Ishikawa (cell line): Measurements from ENCODE around the gene SLCO1B1.

ENCODE experiments used
- CEBPB ChIP-seq: IDR thresholded peaks from 2 replicates; pipeline ENCODE4 v1.6.1; 2012
- CREB1 ChIP-seq: IDR thresholded peaks from 2 replicates; pipeline ENCODE4 v1.6.1; 2012; ENCODE audit warnings: low read depth
- EGR1 ChIP-seq: IDR thresholded peaks from 2 replicates; pipeline ENCODE4 v1.6.1; 2012
- EP300 ChIP-seq: IDR thresholded peaks from 2 replicates; pipeline ENCODE4 v1.6.1; 2012; ENCODE audit warnings: borderline replicate concordance
- FOXM1 ChIP-seq: IDR thresholded peaks from 2 replicates; pipeline ENCODE4 v1.6.1; 2012; ENCODE audit warnings: low read depth, borderline replicate concordance
- NFIC ChIP-seq: IDR thresholded peaks from 2 replicates; pipeline ENCODE4 v1.6.1; 2012
- RAD21 ChIP-seq: IDR thresholded peaks from 2 replicates; pipeline ENCODE4 v1.6.1; 2012; ENCODE audit warnings: low read depth
- REST ChIP-seq: IDR thresholded peaks from 2 replicates; pipeline ENCODE4 v1.6.1; 2012; ENCODE audit warnings: low read depth, mild to moderate bottlenecking
- TAF1 ChIP-seq: IDR thresholded peaks from 2 replicates; pipeline ENCODE4 v1.6.1; 2012; ENCODE audit warnings: low read depth, mild to moderate bottlenecking
- TCF12 ChIP-seq: IDR thresholded peaks from 2 replicates; pipeline ENCODE4 v1.6.1; 2012; ENCODE audit warnings: low read depth
- USF1 ChIP-seq: IDR thresholded peaks from 2 replicates; pipeline ENCODE4 v1.6.1; 2012
- YY1 ChIP-seq: IDR thresholded peaks from 2 replicates; pipeline ENCODE4 v1.6.1; 2012; ENCODE audit warnings: low read depth
- ZBTB7A ChIP-seq: IDR thresholded peaks from 2 replicates; pipeline ENCODE4 v1.6.1; 2012; ENCODE audit warnings: low read depth

- TF ChIP-seq EP300 = no peak
- TF ChIP-seq REST = no peak
- no peak for TF ChIP-seq NFIC
- no peak for TF ChIP-seq RAD21
- no peak for TF ChIP-seq ZBTB7A
- TF ChIP-seq TCF12 = no peak
- no peak for TF ChIP-seq TAF1
- no peak for TF ChIP-seq CEBPB
- no peak for TF ChIP-seq YY1
- no peak for TF ChIP-seq EGR1
- TF ChIP-seq FOXM1 = no peak
- no peak for TF ChIP-seq USF1
- TF ChIP-seq CREB1 = no peak
Observed at GRCh38 chr12:21252070-21252469, 121.1 kb downstream of the SLCO1B1 start.
